OCI-LY1 (cell line): ENCODE data around the gene OR4Q3.
"Not testable (repeated sequence)": the region's sequence is repeated elsewhere in the genome, so short reads cannot be mapped to it uniquely, and the experiment has no call there.

Experiments used
- H2AFZ ChIP-seq: fragments of 200-600 bp; sonication (generic), shearing (Covaris generic); 2 replicates; pipeline ENCODE4 v1.6.0; 2014; ENCODE audit warnings: antibody characterized with exemption, mild to moderate bottlenecking, low read length
- H3F3A ChIP-seq: fragments of 200-600 bp; sonication (generic), shearing (Covaris generic); 2 replicates; pipeline ENCODE4 v1.6.0; 2014; ENCODE audit warnings: mild to moderate bottlenecking, antibody characterized with exemption, low read length, moderate library complexity; ENCODE audit not compliant: insufficient read depth
- H3K27ac ChIP-seq: fragments of 200-600 bp; sonication (generic); 2 replicates; pipeline ENCODE4 v1.5.1; 2014; ENCODE audit warnings: low read length, mixed run types, mild to moderate bottlenecking, low read depth; ENCODE audit not compliant: poor library complexity, severe bottlenecking
- H3K27me3 ChIP-seq: fragments of 200-600 bp; sonication (generic); 2 replicates; pipeline ENCODE4 v1.6.0; 2014; ENCODE audit warnings: antibody characterized with exemption, mild to moderate bottlenecking, low read length, moderate library complexity; ENCODE audit not compliant: insufficient read depth
- H3K36me3 ChIP-seq: fragments of 200-600 bp; sonication (generic); 2 replicates; pipeline ENCODE4 v1.6.1; 2014; ENCODE audit warnings: mild to moderate bottlenecking, antibody characterized with exemption, low read length, moderate library complexity, mixed read lengths; ENCODE audit not compliant: insufficient read depth
- H3K4me1 ChIP-seq: fragments of 200-600 bp; sonication (generic); 2 replicates; pipeline ENCODE4 v1.5.1; 2014; ENCODE audit warnings: mild to moderate bottlenecking, low read length, moderate library complexity; ENCODE audit not compliant: insufficient read depth, severe bottlenecking
- H3K4me2 ChIP-seq: fragments of 200-600 bp; sonication (generic), shearing (Covaris generic); 2 replicates; pipeline ENCODE4 v1.6.1; 2014; ENCODE audit warnings: low read length
- H3K4me3 ChIP-seq: fragments of 200-600 bp; sonication (generic); 2 replicates; pipeline ENCODE4 v1.5.1; 2014; ENCODE audit warnings: low read length, low read depth, mild to moderate bottlenecking, mixed read lengths; ENCODE audit not compliant: poor library complexity, severe bottlenecking
- H3K79me2 ChIP-seq: fragments of 200-600 bp; shearing (Covaris generic); 2 replicates; pipeline ENCODE4 v1.6.1; 2016; ENCODE audit warnings: mixed run types, low read length, mixed read lengths; ENCODE audit not compliant: insufficient read depth
- H3K9ac ChIP-seq: fragments of 200-600 bp; sonication (generic), shearing (Covaris generic); 2 replicates; pipeline ENCODE4 v1.6.1; 2014; ENCODE audit warnings: mild to moderate bottlenecking, low read length, mixed read lengths
- H3K9me2 ChIP-seq: fragments of 200-600 bp; sonication (generic), shearing (Covaris generic); 2 replicates; pipeline ENCODE4 v1.6.1; 2014; ENCODE audit warnings: low read depth, mild to moderate bottlenecking, low read length, mixed read lengths
- H3K9me3 ChIP-seq: fragments of 200-600 bp; shearing (Covaris generic); 2 replicates; pipeline ENCODE4 v1.6.1; 2014; ENCODE audit warnings: low read length, mixed read lengths
- H4K20me1 ChIP-seq: fragments of 200-600 bp; sonication (generic), shearing (Covaris generic); 2 replicates; pipeline ENCODE4 v1.6.0; 2016; ENCODE audit warnings: mild to moderate bottlenecking, low read length; ENCODE audit not compliant: insufficient read depth
- CTCF ChIP-seq: fragments of 200-600 bp; sonication (generic), shearing (Covaris generic); IDR thresholded peaks from 2 replicates; pipeline ENCODE4 v1.5.1; 2017; ENCODE audit warnings: mild to moderate bottlenecking, antibody characterized with exemption, low read length, moderate library complexity, mixed read lengths
- EZH2 ChIP-seq: fragments of 200-600 bp; sonication (generic), shearing (Covaris generic); IDR thresholded peaks from 2 replicates; pipeline ENCODE4 v1.8.0; 2017; ENCODE audit warnings: borderline replicate concordance, mixed run types, mild to moderate bottlenecking, antibody characterized with exemption, low read length, moderate library complexity, mixed read lengths

OR4Q3 gene

DNA sequence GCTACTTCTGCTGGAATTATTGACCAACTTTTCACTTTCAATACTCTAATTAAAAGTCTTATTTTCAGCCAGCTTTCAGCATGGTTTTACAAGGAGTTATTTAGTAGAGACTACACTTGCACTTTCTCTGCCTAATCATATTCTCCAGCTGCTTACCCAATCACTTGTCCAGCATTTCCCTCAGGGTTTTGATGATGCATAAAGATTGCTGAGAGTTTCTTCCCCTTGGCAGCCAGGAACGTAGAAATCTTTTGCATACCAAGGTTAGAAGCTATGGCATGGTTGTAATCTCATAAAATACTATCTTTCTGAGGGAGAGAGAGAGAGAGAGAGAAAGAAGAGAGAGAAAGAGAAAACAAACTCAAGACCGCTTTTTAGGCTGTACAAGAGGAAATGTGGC is 10.8 kb downstream of the OR4Q3 start:
- TF ChIP-seq EZH2 = no peak
- TF ChIP-seq CTCF = no peak
- H3K9ac ChIP-seq = no peak overlapping the region
- no peaks in the 10 kb centered on the region for H3K4me1 ChIP-seq
- H3K4me2 ChIP-seq = no peak overlapping the region
- no peaks in the 10 kb centered on the region for H3F3A ChIP-seq
- no peaks in the 10 kb centered on the region for H3K36me3 ChIP-seq
- no peaks in the 10 kb centered on the region for H3K9me3 ChIP-seq
- no peak overlapping the region for H2AFZ ChIP-seq
- no peaks in the 10 kb centered on the region; the same call in 1 of the 2 replicates for H3K9me2 ChIP-seq
- no peak overlapping the region for H3K4me3 ChIP-seq
- H3K27ac ChIP-seq = no peak overlapping the region
- H3K79me2 ChIP-seq = no peaks in the 10 kb centered on the region
- no peaks in the 10 kb centered on the region for H4K20me1 ChIP-seq
- H3K27me3 ChIP-seq = no peaks in the 10 kb centered on the region

GRCh38 chr14:19771491-19771890 is 28.1 kb downstream of the OR4Q3 start:
- H4K20me1 ChIP-seq, H3K27me3 ChIP-seq, H2AFZ ChIP-seq, H3K4me3 ChIP-seq, H3K4me2 ChIP-seq, H3K27ac ChIP-seq, H3K9me3 ChIP-seq, H3K36me3 ChIP-seq, H3K9ac ChIP-seq, H3K79me2 ChIP-seq, H3F3A ChIP-seq, H3K9me2 ChIP-seq, H3K4me1 ChIP-seq: not testable (repeated sequence)

GRCh38 chr14:19771895-19772430 is 28.6 kb downstream of the OR4Q3 start:
- TF ChIP-seq CTCF = no peak
- no peak for TF ChIP-seq EZH2
- Histone ChIP-seq H3K9ac (no peak overlapping the region), H3F3A (no peaks in the 10 kb centered on the region), H3K9me3 (0 out of 2 replicates have a peak, but pooled peaks cover 3% of the 10 kb centered on the region), H3K4me1 (no peaks in the 10 kb centered on the region), H3K27ac (no peak overlapping the region), H3K27me3 (no peaks in the 10 kb centered on the region), H4K20me1 (no peaks in the 10 kb centered on the region), H3K4me2 (no peak overlapping the region), H3K9me2 (no peaks in the 10 kb centered on the region; the same call in 1 of the 2 replicates), H3K4me3 (no peak overlapping the region), H3K36me3 (no peaks in the 10 kb centered on the region), H3K79me2 (no peaks in the 10 kb centered on the region), H2AFZ (no peak overlapping the region)

DNA sequence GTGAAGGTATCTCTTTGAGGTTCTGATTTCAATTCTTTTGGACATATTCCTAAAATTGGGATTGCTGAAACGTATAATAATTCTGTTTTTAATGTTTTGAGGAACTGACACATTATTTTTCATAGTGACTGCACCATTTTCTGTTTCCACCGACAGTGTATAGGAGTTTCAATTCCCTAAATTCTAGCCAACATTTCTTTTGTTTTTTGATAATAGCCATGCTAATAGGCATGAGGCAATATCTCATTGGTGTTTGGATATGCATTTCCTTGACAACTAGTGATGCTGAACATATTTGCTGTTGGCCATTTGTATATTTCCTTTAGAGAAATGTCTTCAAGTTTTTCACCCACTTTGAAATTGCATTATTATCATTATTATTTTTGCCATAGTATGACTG is 29.1 kb downstream of the OR4Q3 start:
- not testable (repeated sequence) for H3K4me3 ChIP-seq, H3K9ac ChIP-seq, H3K4me2 ChIP-seq, H3K79me2 ChIP-seq, H3F3A ChIP-seq, H3K4me1 ChIP-seq, H3K9me2 ChIP-seq, H3K27ac ChIP-seq, H3K27me3 ChIP-seq, H3K36me3 ChIP-seq, H3K9me3 ChIP-seq, H4K20me1 ChIP-seq, H2AFZ ChIP-seq

GRCh38 chr14:19773204-19773603 is 29.8 kb downstream of the OR4Q3 start, which contains the start of gene OR4M1:
OR4M1 (plus strand) TSS chr14:19773504; CDS start chr14:19780323, 6,819 bp downstream.
- not testable (repeated sequence) for H3K9me3 ChIP-seq, H3K27me3 ChIP-seq, H3K9ac ChIP-seq, H3F3A ChIP-seq, H3K36me3 ChIP-seq, H3K4me3 ChIP-seq, H3K4me2 ChIP-seq, H4K20me1 ChIP-seq, H3K9me2 ChIP-seq, H3K27ac ChIP-seq, H3K79me2 ChIP-seq, H2AFZ ChIP-seq, H3K4me1 ChIP-seq
